Left ventricle myocardium inferior (tissue), 1 donor: ENCODE measurements around the gene KBTBD8. TPM values are rescaled to one million over a fixed set of nuclear protein-coding genes. Genes with fewer than 3 reads are reported as not detected.
A peak's percentile ranks its signal among the peaks of the same experiment; 100 is the strongest.

Source experiments
- DNase-seq: peaks from one replicate; pipeline ENCODE4 v3.0.0-alpha.2; 2020
- H3K27ac ChIP-seq: fragments of 200-600 bp; replicated peaks from 2 replicates; pipeline ENCODE4 v1.8.0; 2021
- H3K27me3 ChIP-seq: fragments of 200-600 bp; 2 replicates; pipeline ENCODE4 v1.8.0; 2021; ENCODE audit warnings: low read depth
- H3K36me3 ChIP-seq: fragments of 200-600 bp; 2 replicates; pipeline ENCODE4 v1.8.0; 2021
- H3K4me1 ChIP-seq: fragments of 200-600 bp; 2 replicates; pipeline ENCODE4 v1.8.0; 2021
- H3K4me3 ChIP-seq: fragments of 200-600 bp; 2 replicates; pipeline ENCODE4 v1.8.0; 2021; ENCODE audit warnings: mild to moderate bottlenecking, moderate library complexity
- H3K9me3 ChIP-seq: fragments of 200-600 bp; replicated peaks from 2 replicates; pipeline ENCODE4 v1.8.0; 2021
- CTCF ChIP-seq: fragments of 200-600 bp; IDR thresholded peaks from 2 replicates; pipeline ENCODE4 v1.8.0; 2021; ENCODE audit warnings: antibody characterized with exemption, mild to moderate bottlenecking, borderline replicate concordance
- intact Hi-C: fragments of 100-400 bp; cut with micrococcal nuclease; formaldehyde crosslinking; loops from one replicate; pipeline ENCODE4 v1.11.0; 2022
- long read RNA-seq: library from polyadenylated mRNA; unstranded; transcript quantifications from one replicate; pipeline ENCODE4 v2.0.0, GENCODE V29; 2021
- total RNA-seq: library from RNA; stranded (reverse); fragmentation: NEBNext Ultra II Directional; extraction: Animal tissue kit (Norgen Biotek cat#: 25700); gene quantifications from one replicate; pipeline ENCODE4 v1.2.1, GENCODE V29; 2021
- donor health status: DM: no; HTN: yes; CAD: no; lungs with severe emphysema.

The KBTBD8 gene
- 3.6 TPM for total RNA-seq
- long read RNA-seq, full-length matches to known transcripts = 2 of 3 reads
- long read RNA-seq, partial matches to known transcripts = 1 of 3 reads
- long read RNA-seq, other reads (novel, unspliced or antisense) = 0 of 3 reads

- Histone ChIP-seq H3K36me3 (peaks cover 7% of the 10 kb centered on the region), H3K27ac (peak within 1 kb of the TSS; percentile 87), H3K9me3 (no peaks in the 10 kb centered on the region), H3K27me3 (no peaks in the 10 kb centered on the region), H3K4me1 (peaks cover 41% of the 10 kb centered on the region), H3K4me3 (peak within 1 kb of the TSS; percentile 96)
- intact Hi-C loops = no loop called here
- no peak for TF ChIP-seq CTCF
- DNase-seq = peak; percentile 98
These were observed at the start of gene KBTBD8 for GRCh38 chr3:66998113-66998903. Gene KBTBD8, plus strand, starts transcription at chr3:66998307. Its CDS starts 49 bp downstream, at chr3:66998356.

- TF ChIP-seq CTCF = no peak
- H3K27me3 ChIP-seq = peaks cover 62% of the 10 kb centered on the region
- no peaks in the 10 kb centered on the region for H3K9me3 ChIP-seq
- intact Hi-C loops = no loop called here
- DNase-seq = no peak
- H3K36me3 ChIP-seq = no peaks in the 10 kb centered on the region
- H3K4me1 ChIP-seq = no peaks in the 10 kb centered on the region
- no peak overlapping the region for H3K4me3 ChIP-seq
- no peak overlapping the region for H3K27ac ChIP-seq
These were observed 49.3 kb upstream of the KBTBD8 start for GRCh38 chr3:66948838-66949237.

- intact Hi-C loops = no loop called here
- no peak overlapping the region for H3K4me3 ChIP-seq
- no peak for TF ChIP-seq CTCF
- peaks cover 70% of the 10 kb centered on the region for H3K27me3 ChIP-seq
- no peak overlapping the region for H3K27ac ChIP-seq
- H3K36me3 ChIP-seq = no peaks in the 10 kb centered on the region
- H3K9me3 ChIP-seq = no peaks in the 10 kb centered on the region
- no peak for DNase-seq
- H3K4me1 ChIP-seq = no peaks in the 10 kb centered on the region
These were observed 48.2 kb upstream of the KBTBD8 start for GRCh38 chr3:66949898-66950297.

- H3K4me3 ChIP-seq = no peak overlapping the region
- H3K27me3 ChIP-seq = peaks cover 80% of the 10 kb centered on the region
- no peaks in the 10 kb centered on the region for H3K9me3 ChIP-seq
- H3K36me3 ChIP-seq = no peaks in the 10 kb centered on the region
- H3K4me1 ChIP-seq = no peaks in the 10 kb centered on the region
- DNase-seq = no peak
- intact Hi-C loops = no loop called here
- H3K27ac ChIP-seq = no peak overlapping the region
- no peak for TF ChIP-seq CTCF
These were observed 45.8 kb upstream of the KBTBD8 start for GRCh38 chr3:66952357-66952756.

GRCh38 chr3:66953934-66954445 is 44.1 kb upstream of the KBTBD8 start:
- Histone ChIP-seq H3K9me3 (no peaks in the 10 kb centered on the region), H3K36me3 (no peaks in the 10 kb centered on the region), H3K4me1 (no peaks in the 10 kb centered on the region), H3K27ac (no peak overlapping the region), H3K4me3 (no peak overlapping the region), H3K27me3 (peaks cover 81% of the 10 kb centered on the region)
- no peak for DNase-seq
- intact Hi-C loops = no loop called here
- TF ChIP-seq CTCF = no peak
